Myometrial cell (primary cell): ENCODE results near the gene POP5. TPM values are rescaled to one million over a fixed set of nuclear protein-coding genes. Genes with fewer than 3 reads are reported as not detected.

Experiments used
- total RNA-seq: library from RNA; depleted of rRNA; stranded (reverse); fragments of >200 nt; gene quantifications from 2 replicates; pipeline ENCODE4 v1.2.3, GENCODE V29; 2015

The POP5 gene, protein sequence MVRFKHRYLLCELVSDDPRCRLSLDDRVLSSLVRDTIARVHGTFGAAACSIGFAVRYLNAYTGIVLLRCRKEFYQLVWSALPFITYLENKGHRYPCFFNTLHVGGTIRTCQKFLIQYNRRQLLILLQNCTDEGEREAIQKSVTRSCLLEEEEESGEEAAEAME
- 53.9 and 62.6 TPM in 2 replicates for total RNA-seq

DNA sequence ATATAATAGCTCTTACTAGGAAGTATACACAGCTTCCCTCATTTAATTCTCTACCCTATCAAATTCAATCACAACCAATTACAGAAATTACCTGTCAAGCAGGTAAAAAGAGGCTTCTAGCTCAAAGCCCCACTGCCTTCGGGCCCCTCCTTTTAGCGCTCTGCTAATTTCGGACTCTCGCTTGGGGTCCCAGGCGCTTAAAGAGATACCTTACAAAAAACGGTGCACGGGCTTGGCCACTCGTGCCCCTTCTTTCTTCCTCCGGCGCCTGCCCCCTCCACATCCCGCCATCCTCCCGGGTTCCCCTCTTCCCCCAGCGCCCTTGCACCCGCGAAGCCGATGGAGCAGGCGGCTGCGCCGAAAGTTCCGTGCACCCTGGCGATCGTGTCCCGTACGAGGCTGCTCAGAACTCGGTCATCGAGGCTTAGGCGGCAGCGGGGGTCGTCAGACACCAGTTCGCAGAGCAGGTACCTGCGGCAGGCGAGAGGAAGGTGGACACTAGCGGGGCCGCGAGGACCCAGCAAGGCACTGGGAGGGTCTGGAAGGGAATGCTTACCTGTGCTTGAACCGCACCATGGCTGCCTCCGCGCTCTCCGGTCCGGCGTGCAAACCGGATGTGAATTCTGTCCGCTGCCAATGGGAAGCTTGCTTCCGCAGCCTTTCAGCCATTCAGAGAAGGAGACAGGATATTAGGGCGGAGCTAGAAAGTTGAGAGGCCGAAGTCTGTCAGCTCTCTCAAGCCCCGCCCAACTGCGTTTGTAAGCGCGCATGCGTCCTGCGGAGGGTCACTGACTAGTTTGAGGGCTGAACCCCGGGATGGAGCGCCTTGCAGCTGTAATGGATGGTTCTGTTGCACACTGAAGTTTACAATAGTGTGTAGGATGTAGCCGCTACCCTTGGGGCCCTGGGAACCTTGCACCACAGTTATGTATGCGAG lies at the start of gene POP5:
Gene POP5 (minus strand): TSS at position 616 of the 937 bp plus-strand sequence. CDS start 40 bp downstream, at position 576.

DNA sequence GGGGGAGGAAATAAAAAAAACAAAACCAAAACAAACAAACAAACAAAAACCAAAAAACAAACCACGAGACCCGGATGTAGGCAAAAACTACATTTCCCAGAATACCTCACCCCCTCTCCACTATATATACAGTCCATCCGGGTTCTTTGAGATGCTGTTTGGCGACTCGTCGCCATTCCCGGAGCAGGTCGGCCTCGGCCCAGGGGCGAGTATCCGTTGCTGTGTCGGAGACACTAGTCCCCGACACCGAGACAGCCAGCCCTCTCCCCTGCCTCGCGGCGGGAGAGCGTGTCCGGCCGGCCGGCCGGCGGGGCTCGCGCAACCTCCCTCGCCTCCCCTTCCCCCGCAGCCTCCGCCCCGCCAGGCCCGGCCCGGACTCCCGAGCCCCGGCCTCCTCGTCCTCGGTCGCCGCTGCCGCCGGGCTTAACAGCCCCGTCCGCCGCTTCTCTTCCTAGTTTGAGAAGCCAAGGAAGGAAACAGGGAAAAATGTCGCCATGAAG lies 46.9 kb downstream of the POP5 start, which contains the start of gene RNF10:
Gene RNF10 (plus strand): TSS at position 154 of the 500 bp plus-strand sequence. CDS start 456 bp downstream, outside the sequence.

DNA sequence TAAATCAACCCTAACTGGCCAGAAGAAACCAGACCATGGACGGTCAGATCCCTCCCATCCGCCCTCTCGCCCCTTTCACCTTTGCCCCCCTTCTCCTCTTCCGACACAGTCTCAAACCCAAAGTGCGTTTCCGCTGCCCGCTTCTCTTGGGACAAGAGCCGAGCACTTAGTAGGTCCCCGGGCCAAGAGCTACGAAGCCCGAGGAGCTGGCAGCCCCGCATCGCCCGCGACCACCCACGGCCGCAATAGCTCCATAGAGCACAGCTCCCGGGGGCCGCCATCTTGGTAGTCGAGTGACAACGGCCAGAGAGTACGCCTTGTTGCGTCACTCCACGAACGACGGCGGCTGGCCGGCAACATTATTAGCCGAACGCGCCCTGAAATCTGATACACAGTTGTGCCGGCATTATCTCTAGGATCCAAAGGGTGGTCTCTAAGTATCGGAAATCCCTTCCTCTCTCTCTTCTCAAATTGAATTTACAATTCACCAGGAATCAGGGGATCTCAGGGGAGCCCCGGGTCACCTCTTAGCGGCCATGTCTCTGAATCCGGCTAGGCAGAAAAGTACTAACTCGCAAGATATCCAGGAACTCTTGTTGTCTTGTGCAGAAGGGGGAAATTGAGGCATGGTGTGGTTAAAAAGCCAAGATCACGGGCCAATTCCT lies 52.2 kb downstream of the POP5 start, which contains the start of gene COQ5:
Gene COQ5 (minus strand): TSS at position 298 of the 665 bp plus-strand sequence. CDS start 17 bp downstream, at position 281.

Other genes with a start within 250 kb of the POP5 start
- not detected in 2 replicates for gene MSI1, start 212.2 kb downstream of the POP5 start, total RNA-seq
- gene COX6A1, start 143.3 kb downstream of the POP5 start, total RNA-seq = 499 and 694 TPM in 2 replicates
- 53.0 and 60.5 TPM in 2 replicates for gene TRIAP1, start 135.0 kb downstream of the POP5 start, total RNA-seq
- 20.0 and 21.9 TPM in 2 replicates for gene GATC, start 135.0 kb downstream of the POP5 start, total RNA-seq
- 98.9 and 117 TPM in 2 replicates for gene SRSF9, start 111.7 kb downstream of the POP5 start, total RNA-seq
- gene DYNLL1, start 85.3 kb downstream of the POP5 start, total RNA-seq = 290 and 327 TPM in 2 replicates
- 25.4 and 33.5 TPM in 2 replicates for gene COQ5, start 52.2 kb downstream of the POP5 start, total RNA-seq
- gene RNF10, start 47.0 kb downstream of the POP5 start, total RNA-seq = 84.4 and 139 TPM in 2 replicates
- not detected in 2 replicates for gene CABP1, start 59.2 kb upstream of the POP5 start, total RNA-seq
- gene MLEC, start 105.7 kb upstream of the POP5 start, total RNA-seq = 131 and 144 TPM in 2 replicates
- gene UNC119B, start 129.1 kb upstream of the POP5 start, total RNA-seq = 23.9 TPM in 2 replicates
- 14.5 and 15.3 TPM in 2 replicates for gene ACADS, start 144.4 kb upstream of the POP5 start, total RNA-seq